Fibroblast of skin of scalp (primary cell): Measurements from ENCODE around the gene CCN6. TPM values are rescaled to one million over a fixed set of nuclear protein-coding genes. Genes with fewer than 3 reads are reported as not detected.

ENCODE experiments used
- DNase-seq: peaks from one replicate; pipeline ENCODE4 v3.0.0-alpha.2; 2013
- polyA plus RNA-seq, 2 experiments: library from polyadenylated mRNA; unstranded; fragments of 120-200 nt; gene quantifications; one replicate each; pipeline ENCODE4 v1.2.1, GENCODE V29; 2013; ENCODE audit not compliant: insufficient read length in 2 of 2

CCN6 gene
- 0.20 TPM for polyA plus RNA-seq (2013, experiment 1 of 2; ENCODE audit: insufficient read length)
- 0.25 TPM for polyA plus RNA-seq (2013, experiment 2 of 2; ENCODE audit: insufficient read length)

DNA sequence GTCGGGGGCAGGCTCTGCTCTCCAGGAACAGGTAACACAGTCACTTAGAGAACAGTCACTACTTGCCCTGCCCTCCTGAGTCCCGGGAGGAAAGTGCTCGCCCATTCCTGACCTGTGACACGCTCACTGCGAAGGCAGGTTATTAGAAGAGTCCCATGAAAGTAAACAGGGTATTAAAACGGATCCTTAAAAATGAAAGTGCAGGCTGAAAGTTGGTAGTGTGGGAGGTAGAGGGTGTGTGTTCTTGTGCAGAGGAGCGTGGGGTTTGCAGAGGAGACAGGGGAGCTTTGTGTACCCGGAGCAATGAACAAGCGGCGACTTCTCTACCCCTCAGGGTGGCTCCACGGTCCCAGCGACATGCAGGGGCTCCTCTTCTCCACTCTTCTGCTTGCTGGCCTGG lies at the start of gene CCN6:
TSS of gene CCN6 (plus strand) at position 104 of the 400 bp plus-strand sequence. CDS start at position 358, 254 bp downstream.
- no peak for DNase-seq

GRCh38 chr6:112004201-112005012 lies 49.5 kb upstream of the CCN6 start:
- no peak for DNase-seq

DNA sequence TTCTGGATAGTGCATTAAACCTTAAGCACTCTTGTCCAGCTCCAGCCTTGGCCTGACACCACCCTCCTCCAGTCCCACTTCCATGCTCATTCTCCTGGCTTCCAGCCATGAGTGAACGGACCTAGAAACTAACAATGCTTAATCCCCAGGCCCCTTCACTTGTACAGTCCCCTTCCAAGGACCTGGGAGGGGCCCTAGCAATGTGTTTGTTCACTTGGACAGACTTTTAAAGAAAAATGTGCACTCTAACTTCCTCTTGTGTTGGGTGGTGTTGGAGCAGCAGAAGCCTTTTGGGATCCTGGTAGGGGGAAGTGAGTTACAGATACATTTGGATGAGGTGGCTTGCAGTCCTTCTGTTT lies 48.9 kb upstream of the CCN6 start:
- no peak for DNase-seq

- no peak for DNase-seq
Measured at GRCh38 chr6:112007254-112007653, 46.6 kb upstream of the CCN6 start.

- no peak for DNase-seq
Measured at GRCh38 chr6:112007805-112008204, 46.1 kb upstream of the CCN6 start.

- DNase-seq: no peak
Measured at GRCh38 chr6:112008482-112008881, 45.4 kb upstream of the CCN6 start.

GRCh38 chr6:112010328-112010727 lies 43.6 kb upstream of the CCN6 start:
- DNase-seq: no peak

DNA sequence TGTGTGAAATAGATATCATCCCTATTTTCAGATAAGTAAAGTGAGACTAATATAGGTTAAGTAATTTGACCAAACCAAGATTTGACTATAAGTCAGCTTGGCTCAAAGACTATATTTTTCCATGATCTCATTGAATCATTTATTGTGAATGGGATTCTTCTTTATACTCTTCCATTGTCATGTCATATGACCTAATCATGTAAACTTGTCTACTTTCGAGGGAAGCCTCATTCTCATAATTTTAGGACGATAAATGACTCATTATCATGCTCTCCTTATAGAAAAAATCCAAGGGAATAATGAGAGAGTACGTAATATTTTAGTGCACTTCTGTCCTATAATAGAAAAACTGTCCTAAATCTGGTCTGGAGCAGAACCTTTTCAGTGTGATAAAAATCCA lies 40.9 kb upstream of the CCN6 start:
- DNase-seq: peak; percentile 50

DNA sequence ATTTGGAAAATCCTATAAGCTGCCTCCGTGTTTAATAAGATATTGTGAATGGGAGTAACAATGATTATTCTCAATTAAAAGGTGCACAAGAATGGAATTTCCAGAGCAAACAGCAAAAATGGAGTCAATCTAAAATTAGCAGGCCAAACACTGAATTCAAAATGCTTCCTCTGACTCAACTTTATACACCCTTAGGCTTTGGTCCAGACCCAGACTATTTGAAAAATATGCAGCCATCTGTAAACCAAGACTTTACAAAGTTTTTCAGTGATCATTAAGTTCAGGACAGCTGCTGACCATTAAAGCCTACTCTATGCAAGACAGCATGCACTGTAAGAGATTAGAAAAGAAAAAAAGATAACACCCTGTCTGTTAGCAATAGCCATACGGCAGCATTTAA lies 39.4 kb upstream of the CCN6 start:
- DNase-seq: peak; percentile 64

- no peak for DNase-seq
Measured at GRCh38 chr6:112015725-112016124, 38.2 kb upstream of the CCN6 start.

GRCh38 chr6:112016320-112016719 lies 37.6 kb upstream of the CCN6 start:
- DNase-seq: no peak

DNA sequence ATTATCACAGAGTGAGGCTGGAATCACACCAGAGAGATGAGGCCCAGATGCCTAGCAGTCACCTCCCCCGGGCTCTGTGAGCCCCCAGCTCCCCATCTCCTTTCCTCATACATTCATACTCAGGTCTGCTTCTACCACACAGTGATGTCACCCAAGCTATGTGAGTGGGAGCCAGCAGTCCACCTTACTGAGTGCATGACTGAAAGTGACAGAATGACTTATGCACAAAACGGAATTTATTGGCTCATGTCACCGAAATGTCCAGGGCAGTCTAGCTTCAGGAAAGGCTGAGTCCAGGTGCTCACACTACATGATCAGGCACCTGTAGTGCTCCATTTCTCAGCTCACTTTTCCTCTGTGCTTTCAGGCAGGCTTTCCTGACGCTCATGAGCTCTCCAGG lies 36.7 kb upstream of the CCN6 start:
- DNase-seq: no peak

DNA sequence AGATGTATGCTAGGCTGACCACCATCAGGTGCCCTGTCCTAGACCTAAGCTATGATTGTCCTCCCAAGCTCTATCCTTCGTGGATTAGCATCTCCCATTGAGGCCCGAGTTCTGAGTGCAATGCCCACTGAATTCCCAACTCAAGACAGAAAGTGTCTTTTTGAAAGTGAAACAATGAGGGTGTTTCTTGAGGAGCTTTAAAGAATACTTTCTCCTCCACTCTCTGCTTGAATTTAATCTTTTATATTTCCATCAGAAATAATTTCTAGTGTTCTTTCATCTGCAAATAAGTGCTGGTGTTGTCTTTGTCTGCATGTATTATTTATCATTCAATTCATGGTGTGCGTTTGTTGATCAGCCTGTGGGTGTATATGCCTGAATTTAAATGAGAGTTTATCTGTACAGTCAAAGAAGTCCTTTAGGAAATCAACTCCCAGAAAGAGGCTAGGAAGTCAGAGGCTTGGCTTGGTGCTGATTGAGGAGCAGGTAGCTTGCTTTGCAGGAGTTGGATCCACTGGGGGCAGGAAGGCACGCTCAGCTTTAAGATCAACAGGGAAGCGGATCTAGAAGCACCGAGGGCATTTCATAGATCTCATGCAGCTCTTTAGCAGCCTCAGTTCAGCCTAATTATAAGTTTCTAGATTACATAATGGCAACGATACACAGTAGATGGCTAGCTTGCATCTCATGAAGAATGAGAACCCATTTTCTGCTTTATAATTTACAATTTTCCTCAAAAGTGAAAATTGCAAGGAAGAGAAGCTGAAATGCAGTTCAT lies 36.0 kb upstream of the CCN6 start:
- no peak for DNase-seq

GRCh38 chr6:112018619-112019416 lies 35.1 kb upstream of the CCN6 start:
- no peak for DNase-seq

GRCh38 chr6:112019589-112019988 lies 34.3 kb upstream of the CCN6 start:
- no peak for DNase-seq

GRCh38 chr6:112021691-112022310 lies 32.1 kb upstream of the CCN6 start:
- no peak for DNase-seq

GRCh38 chr6:112022749-112023148 lies 31.2 kb upstream of the CCN6 start:
- DNase-seq: no peak

DNA sequence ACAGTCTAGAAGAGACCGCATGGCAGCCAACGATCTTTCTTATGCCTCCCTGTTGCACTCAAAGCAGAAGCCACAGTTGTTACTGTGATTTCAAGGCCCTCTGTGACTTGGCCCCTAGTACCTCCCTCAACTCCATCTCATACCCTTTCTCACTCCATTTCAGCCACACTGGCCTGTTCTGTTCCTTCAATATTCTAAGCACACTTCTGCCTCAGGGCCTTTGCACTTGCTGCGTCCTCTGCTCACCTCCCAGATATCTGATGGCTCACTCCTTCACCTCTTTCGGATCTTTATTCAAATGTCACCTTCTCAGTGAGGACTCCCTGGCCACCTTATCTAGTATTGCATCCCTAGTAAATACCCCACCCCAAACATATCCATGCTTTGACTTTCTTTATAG lies 29.4 kb upstream of the CCN6 start:
- no peak for DNase-seq

DNA sequence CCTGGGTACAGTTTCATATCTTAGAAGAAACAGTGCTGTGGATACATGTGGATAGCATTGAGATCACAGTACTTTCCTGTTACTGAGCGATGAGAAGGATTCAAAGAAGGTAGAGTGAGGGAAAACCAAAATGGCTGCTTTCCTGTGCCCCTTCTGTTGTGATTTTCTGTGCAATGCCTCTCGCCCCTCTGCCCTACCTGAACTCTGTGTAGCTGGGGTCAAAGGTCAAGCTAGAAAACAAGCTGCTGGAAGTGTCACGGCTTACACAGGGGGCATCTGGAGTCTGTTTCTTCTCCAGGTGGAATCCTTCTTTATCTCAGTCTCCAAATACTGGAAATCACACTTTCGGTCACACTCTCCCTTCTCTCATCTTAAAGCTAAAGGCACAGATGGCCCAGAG lies 27.0 kb upstream of the CCN6 start:
- no peak for DNase-seq

GRCh38 chr6:112027942-112028674 lies 25.8 kb upstream of the CCN6 start:
- DNase-seq: peak; percentile 39

GRCh38 chr6:112029045-112029822 lies 24.7 kb upstream of the CCN6 start:
- peak; percentile 58 for DNase-seq
